ENCODE measurements around the gene MRPL36. TPM values are rescaled to one million over a fixed set of nuclear protein-coding genes. Genes with fewer than 3 reads are reported as not detected.

MRPL36 gene
- total and polyA plus RNA-seq, 12 donors: 43.4 to 126 (median 49.8) TPM

- Histone ChIP-seq H3K27ac (no peak overlapping the region), H3K36me3 (no peaks in the 10 kb centered on the region), H3K4me1 (no peaks in the 10 kb centered on the region), H3K4me3 (no peak overlapping the region), H3K27me3 (peaks cover 0 to 19% (median 0%) of the 10 kb centered on the region in 7 donors), H3K9me3 (peaks cover 0 to 11% (median 0%) of the 10 kb centered on the region in 11 donors)
- ATAC-seq: no peak
- TF ChIP-seq, protein P1, sequence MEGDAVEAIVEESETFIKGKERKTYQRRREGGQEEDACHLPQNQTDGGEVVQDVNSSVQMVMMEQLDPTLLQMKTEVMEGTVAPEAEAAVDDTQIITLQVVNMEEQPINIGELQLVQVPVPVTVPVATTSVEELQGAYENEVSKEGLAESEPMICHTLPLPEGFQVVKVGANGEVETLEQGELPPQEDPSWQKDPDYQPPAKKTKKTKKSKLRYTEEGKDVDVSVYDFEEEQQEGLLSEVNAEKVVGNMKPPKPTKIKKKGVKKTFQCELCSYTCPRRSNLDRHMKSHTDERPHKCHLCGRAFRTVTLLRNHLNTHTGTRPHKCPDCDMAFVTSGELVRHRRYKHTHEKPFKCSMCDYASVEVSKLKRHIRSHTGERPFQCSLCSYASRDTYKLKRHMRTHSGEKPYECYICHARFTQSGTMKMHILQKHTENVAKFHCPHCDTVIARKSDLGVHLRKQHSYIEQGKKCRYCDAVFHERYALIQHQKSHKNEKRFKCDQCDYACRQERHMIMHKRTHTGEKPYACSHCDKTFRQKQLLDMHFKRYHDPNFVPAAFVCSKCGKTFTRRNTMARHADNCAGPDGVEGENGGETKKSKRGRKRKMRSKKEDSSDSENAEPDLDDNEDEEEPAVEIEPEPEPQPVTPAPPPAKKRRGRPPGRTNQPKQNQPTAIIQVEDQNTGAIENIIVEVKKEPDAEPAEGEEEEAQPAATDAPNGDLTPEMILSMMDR (IDR thresholded peaks at IDR 0.05): no peak
- intact Hi-C loops (cut with DNase I): no loop called here
- 74 to 77% methylated on average over 20 of the region's 20 CpGs for WGBS, 2 donors
- DNase-seq: no peak
Measured at GRCh38 chr5:1771149-1772065, 28.2 kb downstream of the MRPL36 start.

DNA sequence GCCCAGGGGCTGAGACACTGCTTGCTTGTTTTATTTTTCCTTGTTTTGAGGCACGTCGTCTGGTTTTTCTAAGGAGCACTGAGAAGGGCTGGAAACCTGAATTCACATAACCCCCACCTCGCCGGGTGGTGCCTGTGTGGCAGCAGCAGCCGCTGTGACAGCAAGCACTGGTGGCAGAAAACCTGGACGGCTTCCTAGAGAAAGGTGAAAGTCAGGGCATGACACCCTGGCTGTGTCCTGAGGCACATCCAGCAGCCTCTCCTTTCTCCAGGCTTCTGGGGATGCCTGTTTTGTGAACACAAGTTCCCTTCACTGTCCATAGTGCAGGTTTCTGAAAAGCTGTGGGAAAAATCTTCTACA, 29.2 kb downstream of the MRPL36 start:
- TF ChIP-seq, protein P1 (IDR thresholded peaks at IDR 0.05): no peak
- Histone ChIP-seq H3K9me3 (peaks cover 0 to 6% (median 0%) of the 10 kb centered on the region in 11 donors), H3K36me3 (no peaks in the 10 kb centered on the region), H3K27ac (no peak overlapping the region), H3K4me3 (no peak overlapping the region), H3K27me3 (peaks cover 0 to 22% (median 5%) of the 10 kb centered on the region in 7 donors), H3K4me1 (no peaks in the 10 kb centered on the region)
- DNase-seq (no peak), ATAC-seq (peak in 3 of 8 donors; percentile 34 to 56 (median 38))
- intact Hi-C loops (cut with DNase I): no loop called here
- 48 to 59% methylated on average over 6 of the region's 6 CpGs for WGBS, 2 donors

- H3K27ac ChIP-seq: no peak overlapping the region
- H3K4me1 ChIP-seq: no peaks in the 10 kb centered on the region
- 87 to 91% methylated on average over 30 of the region's 30 CpGs for WGBS, 2 donors
- H3K9me3 ChIP-seq: peaks cover 0 to under 1% (median 0%) of the 10 kb centered on the region in 11 donors
- ATAC-seq (no peak), DNase-seq (no peak)
- intact Hi-C loops (cut with DNase I): loop anchor here in 4 of 10 donors (10.0 kb wide), 3 partner anchors 245 to 385 kb away; no protein-coding TSS in a partner anchor
- TF ChIP-seq, protein P1 (IDR thresholded peaks at IDR 0.05): no peak
- H3K4me3 ChIP-seq: no peak overlapping the region
- H3K27me3 ChIP-seq: peaks cover 0 to 27% (median 7%) of the 10 kb centered on the region in 7 donors
- no peaks in the 10 kb centered on the region for H3K36me3 ChIP-seq
Measured at GRCh38 chr5:1769752-1770442, 29.7 kb downstream of the MRPL36 start.

DNA sequence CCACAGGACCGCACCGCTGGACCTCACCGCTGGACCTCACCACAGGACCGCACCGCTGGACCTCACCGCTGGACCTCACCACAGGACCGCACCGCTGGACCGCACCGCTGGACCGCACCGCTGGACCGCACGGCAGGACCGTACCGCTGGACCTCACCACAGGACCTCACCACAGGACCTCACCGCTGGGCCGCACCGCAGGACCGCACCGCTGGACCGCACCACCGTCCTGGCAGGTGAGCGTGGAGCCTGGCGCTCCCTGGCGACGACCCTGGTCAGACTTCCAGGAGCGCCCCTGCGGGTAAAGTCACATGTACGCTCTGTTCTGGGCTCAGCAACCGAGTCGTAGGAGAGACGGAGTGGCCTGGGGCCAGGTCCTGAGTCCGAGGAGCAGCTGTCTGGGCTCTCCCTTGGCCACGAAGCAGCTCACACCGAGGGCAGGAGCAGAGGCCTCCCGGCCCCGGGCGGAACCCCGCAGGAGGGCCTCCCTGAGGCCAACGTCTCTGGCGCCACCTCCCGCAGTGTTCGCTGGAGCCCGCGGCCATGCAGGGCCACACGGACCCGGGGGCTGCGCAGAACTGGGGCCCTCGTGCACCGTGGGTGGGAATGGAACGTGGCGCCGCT, 30.5 kb downstream of the MRPL36 start:
- Histone ChIP-seq H3K9me3 (no peaks in the 10 kb centered on the region), H3K4me3 (no peak overlapping the region), H3K36me3 (no peaks in the 10 kb centered on the region), H3K27ac (no peak overlapping the region), H3K4me1 (no peaks in the 10 kb centered on the region), H3K27me3 (peaks cover 0 to 35% (median 7%) of the 10 kb centered on the region in 7 donors)
- 91 to 95% methylated on average over 40 to 54 of the region's 54 CpGs for WGBS, 2 donors
- intact Hi-C loops (cut with DNase I): loop anchor here in 4 of 10 donors (10.0 kb wide), 3 partner anchors 246 to 386 kb away; no protein-coding TSS in a partner anchor
- TF ChIP-seq, protein P1 (IDR thresholded peaks at IDR 0.05): no peak
- no peak for DNase-seq
- ATAC-seq: no peak

All from heart right ventricle (tissue), 16 donors.